Astrocyte of the cerebellum (primary cell): Measurements from ENCODE around the gene HOXA7.

ENCODE experiments used
- DNase-seq: peaks from one replicate; pipeline ENCODE4 v3.0.0-alpha.2; 2011; ENCODE audit warnings: low read depth
- H3K4me3 ChIP-seq: 2 replicates; pipeline ENCODE4 v1.5.1; 2011; ENCODE audit warnings: mild to moderate bottlenecking, low read depth, low read length, moderate library complexity
- in situ Hi-C: cut with HindIII; loops from 2 replicates; pipeline ENCODE4 v1.10.0; 2017; ENCODE audit warnings: low sequenced_read_pairs
- TF ChIP-seq, protein P1 (sequence below): IDR thresholded peaks from 2 replicates; pipeline ENCODE4 v1.5.1; 2012; ENCODE audit warnings: low read length, low read depth, moderate library complexity, mild to moderate bottlenecking; ENCODE audit errors: missing control alignments

Gene HOXA7

GRCh38 chr7:27156508-27156898 lies at the start of gene HOXA7:
HOXA7 (minus strand) TSS chr7:27156675; CDS start chr7:27156545, 130 bp downstream.
- H3K4me3 ChIP-seq, result no peak within 1 kb of the TSS

GRCh38 chr7:27205325-27206280 lies 49.1 kb upstream of the HOXA7 start:
- no peak for DNase-seq
- TF ChIP-seq, protein P1, sequence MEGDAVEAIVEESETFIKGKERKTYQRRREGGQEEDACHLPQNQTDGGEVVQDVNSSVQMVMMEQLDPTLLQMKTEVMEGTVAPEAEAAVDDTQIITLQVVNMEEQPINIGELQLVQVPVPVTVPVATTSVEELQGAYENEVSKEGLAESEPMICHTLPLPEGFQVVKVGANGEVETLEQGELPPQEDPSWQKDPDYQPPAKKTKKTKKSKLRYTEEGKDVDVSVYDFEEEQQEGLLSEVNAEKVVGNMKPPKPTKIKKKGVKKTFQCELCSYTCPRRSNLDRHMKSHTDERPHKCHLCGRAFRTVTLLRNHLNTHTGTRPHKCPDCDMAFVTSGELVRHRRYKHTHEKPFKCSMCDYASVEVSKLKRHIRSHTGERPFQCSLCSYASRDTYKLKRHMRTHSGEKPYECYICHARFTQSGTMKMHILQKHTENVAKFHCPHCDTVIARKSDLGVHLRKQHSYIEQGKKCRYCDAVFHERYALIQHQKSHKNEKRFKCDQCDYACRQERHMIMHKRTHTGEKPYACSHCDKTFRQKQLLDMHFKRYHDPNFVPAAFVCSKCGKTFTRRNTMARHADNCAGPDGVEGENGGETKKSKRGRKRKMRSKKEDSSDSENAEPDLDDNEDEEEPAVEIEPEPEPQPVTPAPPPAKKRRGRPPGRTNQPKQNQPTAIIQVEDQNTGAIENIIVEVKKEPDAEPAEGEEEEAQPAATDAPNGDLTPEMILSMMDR, result no peak
- no peak overlapping the region for H3K4me3 ChIP-seq
- in situ Hi-C loops, result loop anchor here (5.0 to 25.0 kb wide), 2 partner anchors 382 to 707 kb away; no protein-coding TSS in a partner anchor

More at GRCh38 chr7:27156508-27156898, at the start of gene HOXA7:
- TF ChIP-seq, protein P1, result no peak
- no peak for DNase-seq
- in situ Hi-C loops, result loop anchor here (25.0 kb wide), 1 partner anchor 994 kb away; the partner anchor contains the start of gene NFE2L3

GRCh38 chr7:27204851-27205322 lies 48.4 kb upstream of the HOXA7 start:
- H3K4me3 ChIP-seq, result no peak overlapping the region
- DNase-seq, result no peak
- in situ Hi-C loops, result loop anchor here (5.0 to 25.0 kb wide), 2 partner anchors 382 to 707 kb away; no protein-coding TSS in a partner anchor
- TF ChIP-seq, protein P1, result no peak

DNA sequence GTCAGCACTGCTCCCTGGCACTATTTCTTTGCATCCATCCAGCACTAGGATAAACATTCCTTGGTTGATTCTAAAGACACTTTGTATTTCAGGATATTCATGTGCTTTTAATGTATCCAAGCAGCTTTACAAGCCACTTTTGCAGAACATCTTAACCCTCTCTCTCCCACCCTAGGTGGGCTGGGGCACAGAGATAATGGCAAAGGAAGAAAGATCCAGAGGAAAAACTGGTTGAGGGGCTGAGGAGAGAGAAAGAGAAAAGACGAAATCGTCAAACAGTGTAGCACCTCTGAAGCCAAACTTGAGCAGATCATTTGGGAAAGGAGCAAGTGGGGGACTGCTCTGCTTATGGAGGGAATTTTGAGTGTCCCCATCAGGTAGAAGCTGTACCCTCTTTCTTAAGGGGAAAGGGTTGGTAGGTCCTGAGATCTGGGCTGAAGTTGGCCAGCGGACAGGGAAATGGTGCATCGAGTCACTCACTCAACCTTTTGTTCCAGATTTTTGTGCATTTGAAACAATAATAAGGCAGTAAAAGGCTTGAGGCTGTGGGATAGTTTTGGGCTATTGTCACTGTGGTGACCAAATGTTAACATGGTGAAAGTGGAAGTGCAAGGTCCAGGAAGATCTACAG lies 47.6 kb upstream of the HOXA7 start:
- in situ Hi-C loops, result loop anchor here (25.0 kb wide), 1 partner anchor 383 kb away; no protein-coding TSS in a partner anchor
- no peak overlapping the region for H3K4me3 ChIP-seq
- TF ChIP-seq, protein P1, result no peak
- DNase-seq, result no peak

DNA sequence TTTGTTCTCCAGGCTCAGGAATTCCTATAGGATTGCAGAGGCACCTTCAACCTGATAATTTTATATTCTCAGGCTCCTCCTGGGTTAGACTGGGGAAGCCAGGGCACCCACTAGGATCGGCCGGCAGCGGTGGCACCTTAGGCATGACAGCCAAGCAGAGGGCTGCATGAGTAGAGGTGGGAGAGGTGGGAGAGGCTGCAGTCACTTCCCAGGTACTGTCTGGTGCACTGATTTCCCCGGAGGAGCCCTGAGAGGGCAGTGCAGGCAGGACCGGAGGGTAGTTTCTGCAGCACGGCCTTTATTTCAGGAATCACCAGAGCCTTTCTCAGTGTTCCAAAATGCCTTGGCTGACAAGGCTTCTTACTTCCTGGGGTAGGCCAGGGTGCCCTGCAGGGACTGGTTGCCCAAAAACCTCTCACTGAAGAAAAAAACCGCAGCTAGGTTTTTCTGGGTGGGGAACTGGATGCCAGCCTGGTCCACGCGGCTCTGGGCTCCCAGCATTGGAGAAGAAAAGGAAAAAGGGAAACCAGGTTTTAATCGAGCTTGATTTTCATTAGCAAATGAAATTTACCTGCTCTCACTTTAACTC lies 47.0 kb upstream of the HOXA7 start:
- DNase-seq, result no peak
- TF ChIP-seq, protein P1, result no peak
- H3K4me3 ChIP-seq, result no peak overlapping the region
- in situ Hi-C loops, result loop anchor here (25.0 kb wide), 1 partner anchor 384 kb away; no protein-coding TSS in a partner anchor

DNA sequence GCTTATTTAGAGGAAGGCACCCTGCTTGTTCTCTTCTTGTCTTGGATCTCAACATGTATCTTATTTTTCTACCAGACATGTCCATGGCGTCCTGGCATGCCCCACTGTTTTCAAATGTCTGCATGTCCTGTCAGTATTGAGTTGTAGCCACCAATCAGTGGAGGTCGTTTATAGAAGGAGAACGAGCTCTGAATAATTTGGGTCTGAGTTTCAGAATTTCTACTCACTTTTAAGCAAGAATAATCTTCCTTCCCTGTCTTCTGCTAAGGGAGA lies 46.3 kb upstream of the HOXA7 start:
- DNase-seq, result no peak
- in situ Hi-C loops, result loop anchor here (25.0 kb wide), 1 partner anchor 385 kb away; no protein-coding TSS in a partner anchor
- H3K4me3 ChIP-seq, result no peak overlapping the region
- TF ChIP-seq, protein P1, result no peak
